Right lobe of liver (tissue), 4 donors: ENCODE data around the gene SLC38A8.

ENCODE experiments used
- POLR2A ChIP-seq: fragments of 450-650 bp; IDR thresholded peaks from one replicate; pipeline ENCODE4 v1.6.1; 2017; ENCODE audit warnings: antibody characterized with exemption, mild to moderate bottlenecking
- TF ChIP-seq, protein P1 (sequence below), 4 donors: fragments of 200-600 bp in 3 of 4; fragments of 450-650 bp in 1 of 4; IDR thresholded peaks; one replicate each; pipeline versions ENCODE4 v1.5.1 to v1.8.0; 2016 to 2022; ENCODE audit warnings: antibody characterized with exemption in 4 of 4, mild to moderate bottlenecking in 2 of 4
- donor health status: DM: no; HTN: no; CAD: no.
- donor health status: DM: no; HTN: no; CAD: no.
- donor health status: DM: no; HTN: yes; CAD: no.

- TF ChIP-seq, protein P1, sequence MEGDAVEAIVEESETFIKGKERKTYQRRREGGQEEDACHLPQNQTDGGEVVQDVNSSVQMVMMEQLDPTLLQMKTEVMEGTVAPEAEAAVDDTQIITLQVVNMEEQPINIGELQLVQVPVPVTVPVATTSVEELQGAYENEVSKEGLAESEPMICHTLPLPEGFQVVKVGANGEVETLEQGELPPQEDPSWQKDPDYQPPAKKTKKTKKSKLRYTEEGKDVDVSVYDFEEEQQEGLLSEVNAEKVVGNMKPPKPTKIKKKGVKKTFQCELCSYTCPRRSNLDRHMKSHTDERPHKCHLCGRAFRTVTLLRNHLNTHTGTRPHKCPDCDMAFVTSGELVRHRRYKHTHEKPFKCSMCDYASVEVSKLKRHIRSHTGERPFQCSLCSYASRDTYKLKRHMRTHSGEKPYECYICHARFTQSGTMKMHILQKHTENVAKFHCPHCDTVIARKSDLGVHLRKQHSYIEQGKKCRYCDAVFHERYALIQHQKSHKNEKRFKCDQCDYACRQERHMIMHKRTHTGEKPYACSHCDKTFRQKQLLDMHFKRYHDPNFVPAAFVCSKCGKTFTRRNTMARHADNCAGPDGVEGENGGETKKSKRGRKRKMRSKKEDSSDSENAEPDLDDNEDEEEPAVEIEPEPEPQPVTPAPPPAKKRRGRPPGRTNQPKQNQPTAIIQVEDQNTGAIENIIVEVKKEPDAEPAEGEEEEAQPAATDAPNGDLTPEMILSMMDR (IDR thresholded peaks at IDR 0.05), result no peak
- no peak for TF ChIP-seq POLR2A
Measured at GRCh38 chr16:84074721-84075120, 32.1 kb upstream of the SLC38A8 start.
